ENCODE measurements around the gene SLC8B1. TPM values are rescaled to one million over a fixed set of nuclear protein-coding genes. Genes with fewer than 3 reads are reported as not detected.

The SLC8B1 gene
- total and polyA plus RNA-seq, 2 donors from 2014 or later: 18.6 to 61.5 TPM

DNA sequence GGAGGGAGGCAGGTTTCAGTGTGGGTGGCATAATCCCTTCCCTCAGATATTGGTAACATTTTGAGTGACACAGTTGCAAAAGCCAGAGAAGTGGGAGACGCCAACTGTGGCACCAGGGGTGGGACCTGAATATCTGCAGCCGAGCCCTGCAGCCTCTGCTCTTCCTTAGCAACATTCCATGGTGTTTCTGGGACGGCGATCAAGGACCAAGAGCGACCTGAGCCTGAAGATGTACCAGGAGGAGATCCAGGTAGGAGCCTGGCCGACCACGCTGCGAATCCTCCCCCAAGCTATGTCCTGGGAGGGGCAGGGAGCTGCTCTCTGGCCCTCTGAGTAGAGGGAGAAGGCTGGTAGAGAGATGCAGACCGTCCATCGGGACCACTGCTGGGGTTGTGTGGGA, 41.8 kb downstream of the SLC8B1 start:
- peaks cover 0 to 12% (median 9%) of the 10 kb centered on the region in 3 donors for H3K4me1 ChIP-seq (ENCODE audit: control insufficient read depth in 2 of 3, insufficient read depth in 2 of 3, low read depth in 1 of 3, low read length in 3 of 3)
- H3K27ac ChIP-seq (ENCODE audit: low read depth in 2 of 2, low read length in 2 of 2): no peak overlapping the region
- no peak overlapping the region for H3K4me3 ChIP-seq (ENCODE audit: low read length in 3 of 3)
- FAIRE-seq (no peak), DNase-seq (no peak)
- H3K9ac ChIP-seq (ENCODE audit: low read length in 3 of 3): no peak overlapping the region
- H3K9me3 ChIP-seq (ENCODE audit: control insufficient read depth in 2 of 3, insufficient read depth in 1 of 3, low read length in 3 of 3): no peaks in the 10 kb centered on the region
- H3K27me3 ChIP-seq (ENCODE audit: control insufficient read depth, insufficient read depth, low read length): no peaks in the 10 kb centered on the region
- intact Hi-C loops (cut with DNase I): no loop called here
- no peak for TF ChIP-seq CTCF (IDR thresholded peaks at IDR 0.05; ENCODE audit: borderline replicate concordance, extremely low read depth, insufficient read depth)
- peaks cover 0 to 78% (median 49%) of the 10 kb centered on the region in 3 donors for H3K36me3 ChIP-seq (ENCODE audit: control insufficient read depth in 2 of 3, insufficient read depth in 3 of 3, low read length in 3 of 3)

GRCh38 chr12:113292547-113292946, 42.4 kb downstream of the SLC8B1 start:
- peaks cover 0 to 7% (median 4%) of the 10 kb centered on the region in 3 donors for H3K4me1 ChIP-seq (ENCODE audit: control insufficient read depth in 2 of 3, insufficient read depth in 2 of 3, low read depth in 1 of 3, low read length in 3 of 3)
- H3K9ac ChIP-seq (ENCODE audit: low read length in 3 of 3): no peak overlapping the region
- no peaks in the 10 kb centered on the region for H3K27me3 ChIP-seq (ENCODE audit: control insufficient read depth, insufficient read depth, low read length)
- H3K27ac ChIP-seq (ENCODE audit: low read depth in 2 of 2, low read length in 2 of 2): no peak overlapping the region
- DNase-seq (no peak), FAIRE-seq (no peak)
- intact Hi-C loops (cut with DNase I): no loop called here
- no peak for TF ChIP-seq CTCF (IDR thresholded peaks at IDR 0.05; ENCODE audit: borderline replicate concordance, extremely low read depth, insufficient read depth)
- no peaks in the 10 kb centered on the region for H3K9me3 ChIP-seq (ENCODE audit: control insufficient read depth in 2 of 3, insufficient read depth in 1 of 3, low read length in 3 of 3)
- peaks cover 0 to 84% (median 49%) of the 10 kb centered on the region in 3 donors for H3K36me3 ChIP-seq (ENCODE audit: control insufficient read depth in 2 of 3, insufficient read depth in 3 of 3, low read length in 3 of 3)
- no peak overlapping the region for H3K4me3 ChIP-seq (ENCODE audit: low read length in 3 of 3)

- Histone ChIP-seq H3K27me3 (ENCODE audit: control insufficient read depth, insufficient read depth, low read length) (no peaks in the 10 kb centered on the region), H3K36me3 (ENCODE audit: control insufficient read depth in 2 of 3, insufficient read depth in 3 of 3, low read length in 3 of 3) (peaks cover 0 to 87% (median 51%) of the 10 kb centered on the region in 3 donors), H3K9me3 (ENCODE audit: control insufficient read depth in 2 of 3, insufficient read depth in 1 of 3, low read length in 3 of 3) (no peaks in the 10 kb centered on the region), H3K9ac (ENCODE audit: low read length in 3 of 3) (no peak overlapping the region), H3K4me3 (ENCODE audit: low read length in 3 of 3) (no peak overlapping the region), H3K4me1 (ENCODE audit: control insufficient read depth in 2 of 3, insufficient read depth in 2 of 3, low read depth in 1 of 3, low read length in 3 of 3) (peaks cover 0 to 4% (median 0%) of the 10 kb centered on the region in 3 donors), H3K27ac (ENCODE audit: low read depth in 2 of 2, low read length in 2 of 2) (no peak overlapping the region)
- FAIRE-seq: no peak
- intact Hi-C loops (cut with DNase I): no loop called here
- TF ChIP-seq CTCF (IDR thresholded peaks at IDR 0.05; ENCODE audit: borderline replicate concordance, extremely low read depth, insufficient read depth): no peak
- DNase-seq: no peak
Observed at GRCh38 chr12:113292091-113292490, 42.8 kb downstream of the SLC8B1 start.

- no peak for TF ChIP-seq CTCF (IDR thresholded peaks at IDR 0.05; ENCODE audit: borderline replicate concordance, extremely low read depth, insufficient read depth)
- DNase-seq (no peak), FAIRE-seq (no peak)
- H3K4me1 ChIP-seq (ENCODE audit: control insufficient read depth in 2 of 3, insufficient read depth in 2 of 3, low read depth in 1 of 3, low read length in 3 of 3): peaks cover 0 to 4% (median 0%) of the 10 kb centered on the region in 3 donors
- H3K27ac ChIP-seq (ENCODE audit: low read depth in 2 of 2, low read length in 2 of 2): no peak overlapping the region
- H3K9ac ChIP-seq (ENCODE audit: low read length in 3 of 3): no peak overlapping the region
- H3K27me3 ChIP-seq (ENCODE audit: control insufficient read depth, insufficient read depth, low read length): no peaks in the 10 kb centered on the region
- no peak overlapping the region for H3K4me3 ChIP-seq (ENCODE audit: low read length in 3 of 3)
- no peaks in the 10 kb centered on the region for H3K9me3 ChIP-seq (ENCODE audit: control insufficient read depth in 2 of 3, insufficient read depth in 1 of 3, low read length in 3 of 3)
- peaks cover 0 to 85% (median 51%) of the 10 kb centered on the region in 3 donors for H3K36me3 ChIP-seq (ENCODE audit: control insufficient read depth in 2 of 3, insufficient read depth in 3 of 3, low read length in 3 of 3)
- intact Hi-C loops (cut with DNase I): no loop called here
Observed at GRCh38 chr12:113291586-113291985, 43.3 kb downstream of the SLC8B1 start.
